GM23338 (cell line): ENCODE results near the gene CACNA1B. TPM values are rescaled to one million over a fixed set of nuclear protein-coding genes. Genes with fewer than 3 reads are reported as not detected.

Experiments used
- ATAC-seq: fragments of 200-7000 bp; cut with Tn5 transposase; 3 replicates; pipeline ENCODE4 v1.9.1; 2020
- DNase-seq: peaks from one replicate; pipeline ENCODE4 v3.0.0-alpha.2; 2015; ENCODE audit warnings: low spot score
- H2AFZ ChIP-seq: fragments of 200-600 bp; sonication (generic); 2 replicates; pipeline ENCODE4 v1.8.0; 2016; ENCODE audit warnings: antibody characterized with exemption, mild to moderate bottlenecking, moderate library complexity
- H3F3A ChIP-seq: fragments of 200-600 bp; sonication (generic); replicated peaks from 2 replicates; pipeline ENCODE4 v1.8.0; 2017; ENCODE audit warnings: antibody characterized with exemption, mixed run types, low read depth
- H3K27ac ChIP-seq: fragments of 200-600 bp; sonication (generic); 2 replicates; pipeline ENCODE4 v1.6.1; 2016; ENCODE audit warnings: low read depth
- H3K27me3 ChIP-seq: fragments of 200-600 bp; sonication (generic); 2 replicates; pipeline ENCODE4 v1.8.0; 2016; ENCODE audit warnings: mild to moderate bottlenecking, mixed run types, moderate library complexity; ENCODE audit not compliant: insufficient read depth
- H3K36me3 ChIP-seq: fragments of 200-600 bp; sonication (generic); 2 replicates; pipeline ENCODE4 v1.8.0; 2016; ENCODE audit warnings: mild to moderate bottlenecking; ENCODE audit not compliant: insufficient read depth
- H3K4me1 ChIP-seq: fragments of 200-600 bp; sonication (generic); 2 replicates; pipeline ENCODE4 v1.8.0; 2016; ENCODE audit warnings: mild to moderate bottlenecking, moderate library complexity; ENCODE audit not compliant: insufficient read depth
- H3K4me2 ChIP-seq: fragments of 200-600 bp; sonication (generic); 2 replicates; pipeline ENCODE4 v1.7.1; 2017; ENCODE audit warnings: mixed run types
- H3K4me3 ChIP-seq: fragments of 200-600 bp; sonication (generic); 2 replicates; pipeline ENCODE4 v1.6.1; 2016; ENCODE audit warnings: mixed run types
- H3K79me2 ChIP-seq: fragments of 200-600 bp; sonication (generic); replicated peaks from 2 replicates; pipeline ENCODE4 v1.8.0; 2017; ENCODE audit warnings: mild to moderate bottlenecking; ENCODE audit not compliant: insufficient read depth
- H3K9me2 ChIP-seq: fragments of 200-600 bp; sonication (generic); 2 replicates; pipeline ENCODE4 v1.8.0; 2017; ENCODE audit not compliant: insufficient read depth
- H4K20me1 ChIP-seq: fragments of 200-600 bp; sonication (generic); replicated peaks from 2 replicates; pipeline ENCODE4 v1.8.0; 2017; ENCODE audit warnings: mild to moderate bottlenecking; ENCODE audit not compliant: insufficient read depth
- H3K27ac Mint-ChIP-seq: 2 replicates; pipeline ENCODE4 v1.8.0; 2020; ENCODE audit warnings: inconsistent platforms, mild to moderate bottlenecking, moderate library complexity, mixed read lengths
- H3K27me3 Mint-ChIP-seq: 3 replicates; pipeline ENCODE4 v1.8.0; 2022; ENCODE audit warnings: low read depth, mild to moderate bottlenecking, moderate library complexity, mixed read lengths, inconsistent platforms; ENCODE audit not compliant: insufficient read depth, poor library complexity
- H3K36me3 Mint-ChIP-seq: 3 replicates; pipeline ENCODE4 v1.8.0; 2021; ENCODE audit warnings: low read depth, mild to moderate bottlenecking, inconsistent platforms, moderate library complexity, mixed read lengths
- H3K4me1 Mint-ChIP-seq: 3 replicates; pipeline ENCODE4 v1.8.0; 2020; ENCODE audit warnings: mild to moderate bottlenecking, inconsistent platforms, mixed read lengths
- H3K4me3 Mint-ChIP-seq: 3 replicates; pipeline ENCODE4 v1.8.0; 2021; ENCODE audit warnings: moderate library complexity, mild to moderate bottlenecking, inconsistent platforms, mixed read lengths
- H3K9me3 Mint-ChIP-seq: 3 replicates; pipeline ENCODE4 v1.8.0; 2020; ENCODE audit warnings: moderate library complexity, mild to moderate bottlenecking, inconsistent platforms, mixed read lengths
- CREB1 ChIP-seq: fragments of 250-450 bp; sonication (Bioruptor Pico); IDR thresholded peaks from 2 replicates; pipeline ENCODE4 v1.5.0; 2020; ENCODE audit warnings: low read depth, mild to moderate bottlenecking, moderate library complexity
- CTCF ChIP-seq, 2 experiments: fragments of 200-600 bp in 1 of 2; sonication (generic) in 1 of 2; conservative IDR thresholded peaks; 2 replicates each; pipeline versions ENCODE4 v1.5.1 to v1.6.1; 2016 to 2017; ENCODE audit warnings: antibody characterized with exemption in 2 of 2, low read depth in 2 of 2, mild to moderate bottlenecking in 2 of 2, moderate library complexity in 1 of 2
- JUNB ChIP-seq: IDR thresholded peaks from one replicate; pipeline ENCODE4 v1.6.1; 2016; ENCODE audit warnings: antibody characterized with exemption; ENCODE audit not compliant: unreplicated experiment
- POLR2AphosphoS5 ChIP-seq: IDR thresholded peaks from 2 replicates; pipeline ENCODE4 v1.6.1; 2016; ENCODE audit warnings: antibody characterized with exemption, low read depth
- REST ChIP-seq: IDR thresholded peaks from one replicate; pipeline ENCODE4 v1.6.1; 2018; ENCODE audit warnings: antibody characterized with exemption; ENCODE audit not compliant: unreplicated experiment
- polyA plus RNA-seq: library from polyadenylated mRNA; unstranded; fragments of >200 nt; fragmentation: Nextera tagmentation; extraction: Ambion mirVana; gene quantifications from 2 replicates; pipeline ENCODE4 v1.2.1, GENCODE V29; 2016
- total RNA-seq: library from RNA; depleted of rRNA; stranded (reverse); fragments of >200 nt; shearing (Covaris generic); gene quantifications from 2 replicates; pipeline ENCODE4 v1.2.3, GENCODE V29; 2014

The CACNA1B gene
- total and polyA plus RNA-seq, 2 experiments from 2014 or later, result 1.1 to 10.4 TPM

- TF ChIP-seq REST, result no peak
Measured at GRCh38 chr9:137876269-137876668, 1.3 kb upstream of the CACNA1B start (continued).

GRCh38 chr9:137876781-137877386, 698 bp upstream of the CACNA1B start:
- Mint-ChIP-seq H3K36me3 (peaks cover 3% of the 10 kb centered on the region; the same call in 1 of the 3 replicates), H3K4me1 (peaks cover 4% of the 10 kb centered on the region), H3K4me3 (no peak overlapping the region), H3K9me3 (peaks cover 3% of the 10 kb centered on the region), H3K27me3 (peaks cover 18% of the 10 kb centered on the region), H3K27ac (no peak overlapping the region)
- H3K4me2 ChIP-seq, result peak overlapping the region; percentile 66
- peak; percentile 58 for DNase-seq
- H3K9me2 ChIP-seq, result no peaks in the 10 kb centered on the region
- no peak overlapping the region for H3K27ac ChIP-seq
- no peaks in the 10 kb centered on the region for H3F3A ChIP-seq
- H4K20me1 ChIP-seq, result peaks cover 8% of the 10 kb centered on the region; the same call in 1 of the 2 replicates
- TF ChIP-seq JUNB, result no peak
- H3K4me3 ChIP-seq, result peak overlapping the region; percentile 51
- H3K79me2 ChIP-seq, result no peaks in the 10 kb centered on the region
- no peaks in the 10 kb centered on the region; the same call in 1 of the 2 replicates for H3K4me1 ChIP-seq
- peak; percentile 20 for ATAC-seq
- no peaks in the 10 kb centered on the region for H3K36me3 ChIP-seq
- peaks cover 16% of the 10 kb centered on the region; the same call in 1 of the 2 replicates for H3K27me3 ChIP-seq
- peak overlapping the region; percentile 52 for H2AFZ ChIP-seq

GRCh38 chr9:137878146-137878941, 762 bp downstream of the CACNA1B start:
- Histone ChIP-seq H2AFZ (no peak overlapping the region), H3K4me2 (peak overlapping the region; percentile 79), H3F3A (no peaks in the 10 kb centered on the region), H3K4me1 (no peaks in the 10 kb centered on the region; the same call in 1 of the 2 replicates), H3K9me2 (no peaks in the 10 kb centered on the region), H3K27me3 (peaks cover 16% of the 10 kb centered on the region; the same call in 1 of the 2 replicates), H4K20me1 (peaks cover 8% of the 10 kb centered on the region; the same call in 1 of the 2 replicates), H3K79me2 (no peaks in the 10 kb centered on the region), H3K4me3 (peak overlapping the region; percentile 56), H3K36me3 (no peaks in the 10 kb centered on the region), H3K27ac (no peak overlapping the region)
- peak overlapping the region; percentile 45; the same call in 2 of the 3 replicates for H3K4me3 Mint-ChIP-seq
- ATAC-seq (peak; percentile 84), DNase-seq (peak; percentile 90)
- H3K27me3 Mint-ChIP-seq, result peaks cover 20% of the 10 kb centered on the region
- peaks cover 3% of the 10 kb centered on the region for H3K9me3 Mint-ChIP-seq
- no peak overlapping the region for H3K27ac Mint-ChIP-seq
- peaks cover 4% of the 10 kb centered on the region for H3K4me1 Mint-ChIP-seq
- H3K36me3 Mint-ChIP-seq, result peaks cover 6% of the 10 kb centered on the region; the same call in 2 of the 3 replicates
- no peak for TF ChIP-seq POLR2AphosphoS5
- peak; percentile 96 for TF ChIP-seq REST
- no peak for TF ChIP-seq JUNB
- peak in 1 of 2 experiments; percentile 34; a peak in 2 of 4 replicates for TF ChIP-seq CTCF (conservative IDR thresholded peaks at IDR 0.05; ENCODE audit: low read depth in 2 of 2)
- peak; percentile 41; the same call in 1 of the 2 replicates for TF ChIP-seq CREB1 (CRISPR knock-in tag)
